GM21529 (cell line): ENCODE results near the gene SNAI1.
A peak's percentile ranks its signal among the peaks of the same experiment; 100 is the strongest.
"Not testable (repeated sequence)": the region's sequence is repeated elsewhere in the genome, so short reads cannot be mapped to it uniquely, and the experiment has no call there.

ENCODE experiments used
- ATAC-seq: cut with Tn5 transposase; IDR thresholded peaks from one replicate; pipeline ENCODE4 v1.9.1; 2021; ENCODE audit not compliant: unreplicated experiment

The SNAI1 gene

GRCh38 chr20:49985617-49986016 is 2.8 kb downstream of the SNAI1 start:
- ATAC-seq, result no peak

GRCh38 chr20:49986049-49986448 is 3.3 kb downstream of the SNAI1 start:
- ATAC-seq, result no peak

GRCh38 chr20:49987015-49987867 is 4.5 kb downstream of the SNAI1 start:
- no peak for ATAC-seq

GRCh38 chr20:49987868-49988690 is 5.3 kb downstream of the SNAI1 start:
- no peak for ATAC-seq

- no peak for ATAC-seq
These were observed 6.7 kb downstream of the SNAI1 start for GRCh38 chr20:49989234-49990065.

- ATAC-seq, result no peak
These were observed 7.5 kb downstream of the SNAI1 start for GRCh38 chr20:49990271-49990720.

- no peak for ATAC-seq
These were observed 10.5 kb downstream of the SNAI1 start for GRCh38 chr20:49993301-49993751.

GRCh38 chr20:49995586-49995985 is 12.8 kb downstream of the SNAI1 start:
- ATAC-seq, result no peak

GRCh38 chr20:49998478-49999188 is 15.9 kb downstream of the SNAI1 start:
- not testable (repeated sequence) for ATAC-seq

- peak; percentile 67 for ATAC-seq
These were observed 16.5 kb downstream of the SNAI1 start for GRCh38 chr20:49999329-49999728.

GRCh38 chr20:50000548-50001222 is 17.9 kb downstream of the SNAI1 start:
- not testable (repeated sequence) for ATAC-seq

- no peak for ATAC-seq
These were observed 19.1 kb downstream of the SNAI1 start for GRCh38 chr20:50001784-50002311.

- no peak for ATAC-seq
These were observed 20.5 kb downstream of the SNAI1 start for GRCh38 chr20:50003253-50003656.

- ATAC-seq, result no peak
These were observed 21.4 kb downstream of the SNAI1 start for GRCh38 chr20:50004229-50004628.

- no peak for ATAC-seq
These were observed 22.7 kb downstream of the SNAI1 start for GRCh38 chr20:50005471-50005981.

- ATAC-seq, result no peak
These were observed 24.6 kb downstream of the SNAI1 start for GRCh38 chr20:50007369-50007768.

GRCh38 chr20:50008007-50008406 is 25.2 kb downstream of the SNAI1 start:
- no peak for ATAC-seq

GRCh38 chr20:50009521-50010454 is 27.0 kb downstream of the SNAI1 start:
- ATAC-seq, result no peak
